GM10266 (cell line): ENCODE results near the gene LRMDA.

Experiments
- DNase-seq: peaks from one replicate; pipeline ENCODE4 v3.0.0; 2012; ENCODE audit errors: extremely low spot score
- TF ChIP-seq, protein P1 (sequence below): IDR thresholded peaks from 2 replicates; pipeline ENCODE4 v1.5.1; 2012; ENCODE audit warnings: mild to moderate bottlenecking, low read depth; ENCODE audit not compliant: control insufficient read depth, insufficient read depth; ENCODE audit errors: missing control alignments

Gene LRMDA

GRCh38 chr10:75935650-75936400 lies 504.4 kb downstream of the LRMDA start:
- TF ChIP-seq, protein P1, sequence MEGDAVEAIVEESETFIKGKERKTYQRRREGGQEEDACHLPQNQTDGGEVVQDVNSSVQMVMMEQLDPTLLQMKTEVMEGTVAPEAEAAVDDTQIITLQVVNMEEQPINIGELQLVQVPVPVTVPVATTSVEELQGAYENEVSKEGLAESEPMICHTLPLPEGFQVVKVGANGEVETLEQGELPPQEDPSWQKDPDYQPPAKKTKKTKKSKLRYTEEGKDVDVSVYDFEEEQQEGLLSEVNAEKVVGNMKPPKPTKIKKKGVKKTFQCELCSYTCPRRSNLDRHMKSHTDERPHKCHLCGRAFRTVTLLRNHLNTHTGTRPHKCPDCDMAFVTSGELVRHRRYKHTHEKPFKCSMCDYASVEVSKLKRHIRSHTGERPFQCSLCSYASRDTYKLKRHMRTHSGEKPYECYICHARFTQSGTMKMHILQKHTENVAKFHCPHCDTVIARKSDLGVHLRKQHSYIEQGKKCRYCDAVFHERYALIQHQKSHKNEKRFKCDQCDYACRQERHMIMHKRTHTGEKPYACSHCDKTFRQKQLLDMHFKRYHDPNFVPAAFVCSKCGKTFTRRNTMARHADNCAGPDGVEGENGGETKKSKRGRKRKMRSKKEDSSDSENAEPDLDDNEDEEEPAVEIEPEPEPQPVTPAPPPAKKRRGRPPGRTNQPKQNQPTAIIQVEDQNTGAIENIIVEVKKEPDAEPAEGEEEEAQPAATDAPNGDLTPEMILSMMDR: no peak
- DNase-seq: no peak

DNA sequence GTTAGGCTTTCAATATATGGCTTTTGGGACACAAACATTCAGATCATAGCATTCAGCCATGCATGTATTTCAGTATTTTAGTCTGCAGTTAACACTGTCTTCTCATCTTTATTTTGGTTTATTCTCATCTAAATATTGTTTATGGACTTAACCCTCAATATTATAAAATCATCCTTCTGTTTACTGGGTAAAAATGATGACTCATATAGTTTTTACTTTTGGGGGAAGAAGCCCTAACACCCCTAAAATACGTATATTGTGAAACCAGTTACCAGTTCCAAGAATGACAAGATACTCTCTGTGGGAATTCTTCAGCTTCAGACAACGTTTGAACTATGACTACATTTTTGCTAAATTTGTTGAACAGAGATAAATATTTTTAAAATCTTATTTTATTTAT lies 505.4 kb downstream of the LRMDA start:
- DNase-seq: no peak
- TF ChIP-seq, protein P1: no peak

DNA sequence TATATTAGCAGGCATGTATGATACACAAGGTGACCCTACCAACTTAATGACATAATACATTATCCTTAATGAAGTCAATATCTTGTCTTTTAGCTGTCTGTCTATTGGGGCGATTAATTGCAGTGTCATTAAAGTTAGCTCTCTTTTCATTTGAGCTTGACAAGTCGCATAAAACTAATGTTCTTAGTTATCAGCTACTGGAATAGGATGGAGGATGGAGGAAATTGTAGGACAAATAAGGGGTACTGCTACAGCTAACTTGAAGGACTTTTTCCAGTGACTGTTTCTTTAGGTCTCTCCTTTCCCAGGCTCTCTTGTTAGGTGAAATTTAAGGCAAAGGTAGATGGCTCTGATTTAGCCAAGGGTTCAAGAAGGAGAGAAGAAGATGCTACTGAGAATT lies 506.4 kb downstream of the LRMDA start:
- TF ChIP-seq, protein P1: no peak
- DNase-seq: no peak

- TF ChIP-seq, protein P1: no peak
These were observed 507.1 kb downstream of the LRMDA start for GRCh38 chr10:75938380-75939122.

DNA sequence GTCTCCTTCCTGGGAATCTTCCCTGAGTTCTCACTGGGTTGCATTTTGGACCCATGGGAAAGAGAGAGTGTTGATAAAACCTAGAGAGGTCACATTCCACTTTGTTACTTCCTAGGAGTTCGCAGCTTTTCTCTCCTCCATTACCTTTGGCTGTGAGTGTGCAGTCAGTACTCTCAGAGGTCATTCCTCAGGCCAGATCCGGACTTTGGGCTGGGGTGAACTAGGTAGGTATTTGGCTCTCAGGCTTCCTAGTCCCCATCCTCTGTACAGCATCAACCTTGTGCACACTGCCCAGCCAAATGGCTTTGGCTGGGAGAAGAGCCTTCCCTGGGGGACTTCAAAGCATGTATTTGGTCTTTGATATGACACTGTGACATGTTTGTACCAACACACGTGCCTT lies 508.1 kb downstream of the LRMDA start:
- TF ChIP-seq, protein P1: no peak

More at GRCh38 chr10:75938380-75939122, 507.1 kb downstream of the LRMDA start:
- no peak for DNase-seq

GRCh38 chr10:75940742-75941141 lies 509.3 kb downstream of the LRMDA start:
- TF ChIP-seq, protein P1: no peak
- DNase-seq: no peak

More for the DNA sequence above, 508.1 kb downstream of the LRMDA start:
- no peak for DNase-seq
